ENCODE measurements around the gene PRKN. TPM values are rescaled to one million over a fixed set of nuclear protein-coding genes. Genes with fewer than 3 reads are reported as not detected.

PRKN gene
- total and polyA plus RNA-seq, 9 of the 15 experiments (the other 6 are each of a cell fraction or from before 2014, with no cell fraction given) = 0.03 to 0.96 (median 0.15) TPM; not detected in 2

DNA sequence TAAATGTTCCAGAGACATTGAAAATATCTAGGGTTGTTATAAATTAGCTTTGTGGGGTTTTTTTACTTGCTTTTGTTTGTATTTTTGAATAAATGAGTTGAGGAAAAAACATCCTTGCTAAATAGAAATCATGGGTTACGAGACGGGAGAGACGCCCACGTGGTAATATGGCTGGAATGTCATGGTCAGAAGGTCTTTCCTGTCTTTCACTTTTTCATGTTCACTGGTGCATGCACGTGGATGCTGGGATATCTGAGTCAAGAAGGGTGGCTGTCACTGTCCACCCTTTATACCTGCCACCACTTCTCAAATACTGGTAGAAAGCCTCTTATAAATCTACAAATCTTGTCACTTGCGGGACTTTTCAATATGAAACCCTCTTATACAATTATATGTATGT lies 1195.0 kb downstream of the PRKN start (continued):
- TF ChIP-seq ZBTB40 (IDR thresholded peaks at IDR 0.05) = no peak
- TF ChIP-seq ZBTB40 (CRISPR knock-in tag; IDR thresholded peaks at IDR 0.05) = no peak
- TF ChIP-seq RB1 (IDR thresholded peaks at IDR 0.05; ENCODE audit: low read depth) = no peak
- no peak for TF ChIP-seq GTF2B (IDR thresholded peaks at IDR 0.05; ENCODE audit: extremely low read depth, insufficient read length)
- no peak for TF ChIP-seq ZKSCAN3 (CRISPR knock-in tag; IDR thresholded peaks at IDR 0.05)
